ENCODE data around the gene PSTK.

DNA sequence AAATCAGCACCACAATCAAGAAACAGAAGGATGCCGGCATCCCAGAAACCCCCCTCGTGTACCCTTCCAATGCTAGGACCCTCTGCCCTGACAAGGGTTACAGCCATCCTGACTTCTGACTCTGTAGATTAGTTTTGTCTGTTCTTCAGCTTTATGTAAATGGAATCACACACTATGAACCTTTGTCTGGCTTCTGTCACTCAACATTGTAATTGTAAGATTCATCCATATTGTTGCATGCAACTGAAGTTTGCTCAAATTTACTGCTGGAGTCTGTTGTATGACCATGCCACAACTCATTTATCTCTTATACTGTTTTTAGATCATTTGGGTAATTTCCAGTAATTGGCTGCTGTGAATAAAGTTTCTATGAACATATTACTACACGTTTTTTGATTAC, 20.0 kb downstream of the PSTK start:
- TF ChIP-seq, protein P1, sequence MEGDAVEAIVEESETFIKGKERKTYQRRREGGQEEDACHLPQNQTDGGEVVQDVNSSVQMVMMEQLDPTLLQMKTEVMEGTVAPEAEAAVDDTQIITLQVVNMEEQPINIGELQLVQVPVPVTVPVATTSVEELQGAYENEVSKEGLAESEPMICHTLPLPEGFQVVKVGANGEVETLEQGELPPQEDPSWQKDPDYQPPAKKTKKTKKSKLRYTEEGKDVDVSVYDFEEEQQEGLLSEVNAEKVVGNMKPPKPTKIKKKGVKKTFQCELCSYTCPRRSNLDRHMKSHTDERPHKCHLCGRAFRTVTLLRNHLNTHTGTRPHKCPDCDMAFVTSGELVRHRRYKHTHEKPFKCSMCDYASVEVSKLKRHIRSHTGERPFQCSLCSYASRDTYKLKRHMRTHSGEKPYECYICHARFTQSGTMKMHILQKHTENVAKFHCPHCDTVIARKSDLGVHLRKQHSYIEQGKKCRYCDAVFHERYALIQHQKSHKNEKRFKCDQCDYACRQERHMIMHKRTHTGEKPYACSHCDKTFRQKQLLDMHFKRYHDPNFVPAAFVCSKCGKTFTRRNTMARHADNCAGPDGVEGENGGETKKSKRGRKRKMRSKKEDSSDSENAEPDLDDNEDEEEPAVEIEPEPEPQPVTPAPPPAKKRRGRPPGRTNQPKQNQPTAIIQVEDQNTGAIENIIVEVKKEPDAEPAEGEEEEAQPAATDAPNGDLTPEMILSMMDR (IDR thresholded peaks at IDR 0.05) = no peak
- no peak for TF ChIP-seq EP300 (IDR thresholded peaks at IDR 0.05)
- TF ChIP-seq POLR2AphosphoS5 (IDR thresholded peaks at IDR 0.05) = no peak
- TF ChIP-seq POLR2A (IDR thresholded peaks at IDR 0.05) = no peak
